Posterior vena cava (tissue), 2 donors: Measurements from ENCODE around the gene PNLIPRP3. TPM values are rescaled to one million over a fixed set of nuclear protein-coding genes. Genes with fewer than 3 reads are reported as not detected.

Source experiments
- DNase-seq: peaks from one replicate; pipeline ENCODE4 v3.0.0-alpha.2; 2020; ENCODE audit warnings: low spot score
- intact Hi-C, 2 donors: fragments of 100-400 bp; cut with DNase I; formaldehyde crosslinking; loops; one replicate each; pipeline versions ENCODE4 v1.14.1 to v1.14.2; 2022 to 2023
- total RNA-seq, 2 donors: library from RNA; stranded (reverse); fragmentation: NEBNext Ultra II Directional; extraction: Animal tissue kit (Norgen Biotek cat#: 25700); gene quantifications; one replicate each; pipeline ENCODE4 v1.2.1, GENCODE V29; 2021
- donor health status: DM: yes; HTN: yes; CAD: no.
- donor health status: DM: yes; HTN: yes; CAD: no.

Gene PNLIPRP3
- total RNA-seq, 2 donors from 2014 or later, result not detected

GRCh38 chr10:116487522-116488430 lies 60.1 kb downstream of the PNLIPRP3 start:
- no peak for DNase-seq

GRCh38 chr10:116489460-116489859 lies 61.8 kb downstream of the PNLIPRP3 start:
- intact Hi-C loops, result no loop called here
- DNase-seq, result no peak

More at GRCh38 chr10:116487522-116488430, 60.1 kb downstream of the PNLIPRP3 start:
- intact Hi-C loops, result no loop called here

GRCh38 chr10:116490028-116490662 lies 62.5 kb downstream of the PNLIPRP3 start:
- DNase-seq, result no peak
- intact Hi-C loops, result loop anchor here in 1 of 2 donors (5.0 kb wide), 1 partner anchor 1258 kb away; no protein-coding TSS in a partner anchor

GRCh38 chr10:116504786-116505185 lies 77.1 kb downstream of the PNLIPRP3 start:
- intact Hi-C loops, result no loop called here

GRCh38 chr10:116510565-116510964 lies 82.9 kb downstream of the PNLIPRP3 start:
- no peak for DNase-seq
- intact Hi-C loops, result no loop called here

More at GRCh38 chr10:116504786-116505185, 77.1 kb downstream of the PNLIPRP3 start:
- no peak for DNase-seq

GRCh38 chr10:116511365-116511764 lies 83.7 kb downstream of the PNLIPRP3 start:
- intact Hi-C loops, result no loop called here

DNA sequence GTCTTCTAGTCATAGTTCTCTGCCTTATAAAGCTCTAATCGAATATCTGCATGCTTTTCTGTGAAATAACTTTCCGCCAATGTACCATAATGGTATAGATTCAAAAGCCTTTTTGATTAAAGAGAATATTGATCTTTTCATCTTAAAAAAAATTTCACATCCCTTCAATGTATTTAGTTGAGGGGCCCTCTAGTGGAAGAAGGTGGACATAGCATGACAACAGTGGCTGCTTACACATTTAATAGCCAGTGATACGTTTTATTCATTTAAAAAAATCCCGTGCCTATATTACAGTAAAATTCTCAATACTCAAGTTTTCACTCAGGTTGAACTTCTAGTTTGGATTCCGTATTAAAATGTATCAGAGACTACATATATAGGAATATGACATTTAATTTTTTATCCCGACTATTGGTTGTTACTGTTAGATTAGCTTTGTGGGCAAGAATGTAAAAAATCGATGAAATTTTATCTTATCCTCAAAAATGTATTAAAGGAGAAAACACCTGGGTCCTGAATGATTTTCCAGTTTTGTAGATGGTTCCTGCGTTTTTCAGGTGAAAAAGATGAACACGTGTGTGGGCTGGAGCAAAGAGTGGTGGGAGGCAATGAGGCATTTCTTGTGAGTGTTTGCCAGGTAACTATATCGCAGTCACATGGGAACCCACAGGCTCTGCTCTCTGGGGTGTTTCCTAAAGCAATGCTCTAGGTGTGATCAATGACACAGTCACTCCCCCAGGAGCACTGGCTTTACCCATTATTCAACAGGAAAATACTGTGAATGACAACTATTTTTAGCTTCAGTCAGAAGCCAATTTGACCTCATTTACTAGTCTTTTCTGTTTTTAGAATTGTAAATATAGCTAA lies 94.0 kb downstream of the PNLIPRP3 start:
- no peak for DNase-seq
- intact Hi-C loops, result no loop called here

More at GRCh38 chr10:116511365-116511764, 83.7 kb downstream of the PNLIPRP3 start:
- no peak for DNase-seq

GRCh38 chr10:116522803-116523381 lies 95.2 kb downstream of the PNLIPRP3 start:
- intact Hi-C loops, result no loop called here

GRCh38 chr10:116524736-116525135 lies 97.1 kb downstream of the PNLIPRP3 start:
- DNase-seq, result no peak
- intact Hi-C loops, result loop anchor here in 1 of 2 donors (5.0 kb wide), 1 partner anchor 1558 kb away; no protein-coding TSS in a partner anchor

More at GRCh38 chr10:116522803-116523381, 95.2 kb downstream of the PNLIPRP3 start:
- no peak for DNase-seq

- DNase-seq, result no peak
- intact Hi-C loops, result loop anchor here in 1 of 2 donors (5.0 kb wide), 1 partner anchor 1556 kb away; no protein-coding TSS in a partner anchor
These were observed 98.6 kb downstream of the PNLIPRP3 start for GRCh38 chr10:116526219-116526618.

Other genes with a start within 250 kb of the PNLIPRP3 start
- 10 to 100 TPM; 16.4 to 18.6 TPM for gene GFRA1, start 154.6 kb upstream of the PNLIPRP3 start, total RNA-seq
- not detected for gene CCDC172, start 103.4 kb upstream of the PNLIPRP3 start, total RNA-seq
- 1 to 10 TPM in 1 of 2 donors, not detected in 1; 4.8 TPM for gene PNLIP, start 118.1 kb downstream of the PNLIPRP3 start, total RNA-seq
- gene PNLIPRP1, start 163.1 kb downstream of the PNLIPRP3 start, total RNA-seq, result 1 to 10 TPM in 1 of 2 donors, not detected in 1; 1.1 TPM
- gene PNLIPRP2, start 193.1 kb downstream of the PNLIPRP3 start, total RNA-seq, result 1 to 10 TPM in 1 of 2 donors, not detected in 1; 1.3 TPM